GM18858 (cell line): ENCODE measurements around the gene PEMT.

Experiments used
- ATAC-seq: cut with Tn5 transposase; IDR thresholded peaks from one replicate; pipeline ENCODE4 v1.9.1; 2021; ENCODE audit not compliant: unreplicated experiment

Gene PEMT

DNA sequence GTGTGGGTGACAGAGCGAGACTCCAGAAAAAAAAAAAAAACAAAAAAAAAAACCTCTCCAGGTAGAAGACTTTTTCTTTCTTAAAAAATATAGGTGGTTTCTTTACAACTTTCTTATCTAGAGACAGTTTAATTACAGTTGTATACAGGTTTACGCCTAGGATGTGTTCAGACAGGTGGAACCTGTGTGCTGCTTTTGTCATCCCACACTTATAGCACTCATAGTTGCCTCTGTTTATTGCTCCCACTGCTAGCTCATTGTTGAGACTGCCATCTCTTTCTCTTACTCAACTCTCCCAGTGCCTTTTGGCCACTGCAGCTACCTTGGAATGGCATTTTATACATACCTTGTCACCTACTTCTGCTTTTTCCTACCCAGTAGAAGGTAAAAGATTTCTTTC lies 133.8 kb downstream of the PEMT start:
- ATAC-seq, result no peak

- no peak for ATAC-seq
Observed at GRCh38 chr17:17456251-17456650, 135.3 kb downstream of the PEMT start.
